ENCODE measurements around the gene B4GALT2. TPM values are rescaled to one million over a fixed set of nuclear protein-coding genes. Genes with fewer than 3 reads are reported as not detected.
A peak's percentile ranks its signal among the peaks of the same experiment; 100 is the strongest.

Gene B4GALT2
- total RNA-seq, 1 experiment from 2014 or later, result 207 TPM

DNA sequence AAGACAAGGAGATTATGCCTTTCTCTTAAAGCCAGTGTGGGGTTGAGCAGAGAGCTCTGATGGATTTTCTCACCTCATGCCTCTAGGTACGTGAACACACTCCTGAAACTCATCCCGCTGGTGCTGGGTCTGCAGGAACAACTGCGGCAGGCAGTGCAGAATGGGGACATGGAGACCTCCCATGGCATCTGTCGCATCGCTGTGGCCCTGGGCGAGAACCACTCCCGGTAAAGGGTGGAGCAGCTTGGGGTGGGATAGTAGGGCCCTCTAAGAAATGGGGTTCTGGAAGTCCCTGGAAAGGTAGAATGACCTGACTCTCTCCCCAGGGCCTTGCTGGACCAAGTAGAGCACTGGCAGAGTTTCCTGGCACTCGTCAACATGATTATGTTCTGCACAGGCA is 22.8 kb upstream of the B4GALT2 start:
- peaks cover 7% of the 10 kb centered on the region for H3K36me3 ChIP-seq (replicated peaks; ENCODE audit: control insufficient read depth, insufficient read depth, low read length)
- no peak for DNase-seq
- H3K27me3 ChIP-seq (ENCODE audit: control insufficient read depth, insufficient read depth, low read length), result no peaks in the 10 kb centered on the region
- no peak overlapping the region for H3K4me3 ChIP-seq (ENCODE audit: insufficient read depth, low read depth, low read length)

GRCh38 chr1:43957407-43958040 is 21.5 kb upstream of the B4GALT2 start:
- no peak for DNase-seq

DNA sequence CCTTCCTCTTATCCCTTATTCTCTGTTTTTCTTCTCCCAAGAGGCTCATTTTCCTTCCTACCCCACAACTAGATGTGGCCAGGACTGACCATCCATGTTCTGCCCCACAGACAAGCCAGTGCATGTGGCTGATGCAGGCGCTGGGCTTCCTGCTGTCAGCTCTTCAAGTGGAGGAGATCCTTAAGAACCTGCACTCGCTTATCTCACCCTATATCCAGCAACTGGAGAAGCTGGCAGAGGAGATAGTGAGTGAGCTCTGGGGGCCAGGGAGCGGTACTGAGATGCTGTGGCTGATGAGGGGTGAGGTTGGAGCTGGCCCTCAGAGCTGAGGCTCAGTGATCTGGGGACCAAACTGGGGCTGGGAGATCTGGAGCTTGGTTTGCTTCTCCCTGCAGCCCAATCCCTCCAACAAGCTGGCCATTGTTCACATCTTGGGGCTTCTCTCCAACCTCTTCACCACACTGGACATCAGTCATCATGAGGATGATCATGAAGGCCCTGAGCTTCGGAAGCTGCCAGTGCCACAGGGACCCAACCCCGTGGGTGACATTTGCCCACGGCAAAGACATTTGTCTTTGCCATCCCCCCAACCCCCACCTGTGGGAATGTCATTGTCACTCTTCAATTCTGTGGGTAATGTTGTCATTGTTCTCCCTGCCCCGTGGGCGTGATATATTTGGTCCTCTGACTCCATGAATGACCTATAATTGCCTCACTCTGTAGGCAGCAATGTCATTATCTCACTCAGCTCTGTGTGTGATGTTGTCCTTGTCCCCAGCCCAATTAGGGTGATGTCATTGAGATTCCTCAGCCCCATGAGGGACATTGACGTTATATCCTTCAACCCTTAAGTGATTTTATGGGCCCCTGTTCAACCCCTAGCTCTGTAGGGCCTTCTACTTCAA is 20.4 kb upstream of the B4GALT2 start:
- H3K36me3 ChIP-seq (replicated peaks; ENCODE audit: control insufficient read depth, insufficient read depth, low read length), result peaks cover 7% of the 10 kb centered on the region
- no peak for DNase-seq
- no peaks in the 10 kb centered on the region for H3K27me3 ChIP-seq (ENCODE audit: control insufficient read depth, insufficient read depth, low read length)
- no peak overlapping the region for H3K4me3 ChIP-seq (ENCODE audit: insufficient read depth, low read depth, low read length)

More at GRCh38 chr1:43957407-43958040, 21.5 kb upstream of the B4GALT2 start:
- H3K4me3 ChIP-seq (ENCODE audit: insufficient read depth, low read depth, low read length), result no peak overlapping the region
- H3K27me3 ChIP-seq (ENCODE audit: control insufficient read depth, insufficient read depth, low read length), result no peaks in the 10 kb centered on the region
- peaks cover 7% of the 10 kb centered on the region for H3K36me3 ChIP-seq (replicated peaks; ENCODE audit: control insufficient read depth, insufficient read depth, low read length)

DNA sequence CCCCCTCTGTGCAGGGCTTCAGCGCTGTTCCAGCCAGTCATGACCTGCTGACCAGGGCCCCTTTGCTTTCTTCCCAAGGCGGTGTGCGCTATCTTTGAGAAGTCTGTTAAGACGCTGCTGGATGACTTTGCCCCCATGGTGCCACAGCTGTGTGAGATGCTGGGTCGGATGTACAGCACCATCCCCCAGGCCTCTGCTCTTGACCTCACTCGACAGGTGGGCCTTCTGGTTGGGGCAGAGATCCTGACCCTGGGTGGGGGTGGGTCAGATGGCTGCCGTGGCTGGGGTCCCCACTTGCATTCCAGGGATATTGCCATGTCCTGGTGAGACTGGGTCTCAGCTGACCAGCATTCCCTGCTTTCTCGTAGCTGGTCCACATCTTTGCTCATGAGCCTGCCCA is 18.2 kb upstream of the B4GALT2 start:
- peaks cover 7% of the 10 kb centered on the region for H3K36me3 ChIP-seq (replicated peaks; ENCODE audit: control insufficient read depth, insufficient read depth, low read length)
- DNase-seq, result no peak
- no peak overlapping the region for H3K4me3 ChIP-seq (ENCODE audit: insufficient read depth, low read depth, low read length)
- H3K27me3 ChIP-seq (ENCODE audit: control insufficient read depth, insufficient read depth, low read length), result no peaks in the 10 kb centered on the region

- Histone ChIP-seq H3K4me3 (ENCODE audit: insufficient read depth, low read depth, low read length) (no peak overlapping the region), H3K27me3 (ENCODE audit: control insufficient read depth, insufficient read depth, low read length) (no peaks in the 10 kb centered on the region), H3K36me3 (replicated peaks; ENCODE audit: control insufficient read depth, insufficient read depth, low read length) (peaks cover 7% of the 10 kb centered on the region)
- DNase-seq, result no peak
Observed at GRCh38 chr1:43961692-43962091, 17.3 kb upstream of the B4GALT2 start.

DNA sequence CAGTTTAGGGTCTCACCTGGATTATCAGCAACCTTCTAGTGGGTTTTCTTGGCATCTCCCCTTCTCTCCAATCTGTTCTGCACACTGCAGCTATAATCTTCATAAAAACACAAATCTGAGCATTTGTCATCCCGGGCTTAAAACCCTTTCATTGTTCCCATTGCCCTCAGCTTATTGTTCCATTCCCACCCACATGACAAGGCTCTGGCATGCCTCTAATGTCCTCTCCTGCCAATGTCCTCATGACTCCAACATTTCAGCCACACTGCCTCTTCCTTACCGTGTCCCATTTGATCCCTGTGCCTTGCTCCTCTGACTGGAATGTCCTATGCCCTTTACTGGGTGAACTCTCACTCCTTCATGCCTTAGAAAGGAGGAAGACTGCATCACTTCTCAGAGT is 16.7 kb upstream of the B4GALT2 start:
- H3K36me3 ChIP-seq (replicated peaks; ENCODE audit: control insufficient read depth, insufficient read depth, low read length), result peaks cover 6% of the 10 kb centered on the region
- DNase-seq, result no peak
- H3K4me3 ChIP-seq (ENCODE audit: insufficient read depth, low read depth, low read length), result no peak overlapping the region
- H3K27me3 ChIP-seq (ENCODE audit: control insufficient read depth, insufficient read depth, low read length), result no peaks in the 10 kb centered on the region

- Histone ChIP-seq H3K27me3 (ENCODE audit: control insufficient read depth, insufficient read depth, low read length) (no peaks in the 10 kb centered on the region), H3K4me3 (ENCODE audit: insufficient read depth, low read depth, low read length) (no peak overlapping the region), H3K36me3 (replicated peaks; ENCODE audit: control insufficient read depth, insufficient read depth, low read length) (peaks cover 2% of the 10 kb centered on the region)
- DNase-seq, result no peak
Observed at GRCh38 chr1:43963006-43963405, 16.0 kb upstream of the B4GALT2 start.

DNA sequence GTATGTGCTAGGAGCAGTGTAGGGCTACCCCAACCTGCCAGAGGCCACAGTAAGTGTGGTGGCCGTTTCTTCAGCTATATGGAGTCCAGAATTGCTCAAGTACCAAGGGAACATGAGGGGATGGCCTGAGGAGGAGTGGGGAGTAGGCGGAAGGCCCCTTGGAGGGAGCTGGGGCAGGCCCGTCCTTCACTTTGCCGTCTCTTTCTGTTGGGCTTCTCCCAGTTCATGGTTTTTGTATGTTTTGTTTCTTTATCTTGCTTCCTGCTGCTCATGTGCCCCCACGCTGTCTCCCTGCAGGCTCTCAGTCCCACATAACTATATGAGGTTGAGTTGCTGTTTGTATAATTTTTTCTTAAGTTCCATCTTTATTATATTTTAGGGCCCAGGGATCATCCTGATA is 15.1 kb upstream of the B4GALT2 start:
- Histone ChIP-seq H3K4me3 (ENCODE audit: insufficient read depth, low read depth, low read length) (no peak overlapping the region), H3K27me3 (ENCODE audit: control insufficient read depth, insufficient read depth, low read length) (no peaks in the 10 kb centered on the region), H3K36me3 (replicated peaks; ENCODE audit: control insufficient read depth, insufficient read depth, low read length) (no peaks in the 10 kb centered on the region; the same call in 1 of the 2 replicates)
- no peak for DNase-seq

DNA sequence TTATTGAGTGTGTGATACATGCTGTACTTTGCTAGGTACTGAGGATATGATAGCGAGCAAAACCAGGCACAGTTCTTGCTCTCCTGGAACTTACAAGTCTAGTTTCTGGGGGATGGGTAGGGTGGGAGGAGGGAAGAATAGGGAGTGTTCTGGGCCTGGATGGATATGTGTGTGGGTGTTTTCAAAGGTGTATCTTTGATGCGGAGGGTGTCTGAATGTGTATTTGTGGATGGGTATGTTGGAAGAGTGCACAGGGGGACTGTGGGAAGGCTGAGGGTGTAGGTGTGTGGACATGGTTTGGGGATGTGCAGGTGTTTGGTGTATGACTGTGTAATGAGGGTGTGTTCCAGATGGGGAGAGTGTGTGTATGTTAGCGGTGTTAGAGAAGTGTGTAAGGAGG is 13.7 kb upstream of the B4GALT2 start:
- H3K4me3 ChIP-seq (ENCODE audit: insufficient read depth, low read depth, low read length), result no peak overlapping the region
- DNase-seq, result no peak
- H3K36me3 ChIP-seq (replicated peaks; ENCODE audit: control insufficient read depth, insufficient read depth, low read length), result no peaks in the 10 kb centered on the region; the same call in 1 of the 2 replicates
- H3K27me3 ChIP-seq (ENCODE audit: control insufficient read depth, insufficient read depth, low read length), result no peaks in the 10 kb centered on the region

- Histone ChIP-seq H3K4me3 (ENCODE audit: insufficient read depth, low read depth, low read length) (no peak overlapping the region), H3K36me3 (replicated peaks; ENCODE audit: control insufficient read depth, insufficient read depth, low read length) (peaks cover 11% of the 10 kb centered on the region), H3K27me3 (ENCODE audit: control insufficient read depth, insufficient read depth, low read length) (no peaks in the 10 kb centered on the region)
- peak; percentile 88 for DNase-seq
Observed at GRCh38 chr1:43968348-43968948, 10.6 kb upstream of the B4GALT2 start.

- no peaks in the 10 kb centered on the region for H3K27me3 ChIP-seq (ENCODE audit: control insufficient read depth, insufficient read depth, low read length)
- DNase-seq, result no peak
- H3K4me3 ChIP-seq (ENCODE audit: insufficient read depth, low read depth, low read length), result no peak overlapping the region
- H3K36me3 ChIP-seq (replicated peaks; ENCODE audit: control insufficient read depth, insufficient read depth, low read length), result peaks cover 11% of the 10 kb centered on the region
Observed at GRCh38 chr1:43969416-43969745, 9.6 kb upstream of the B4GALT2 start.

DNA sequence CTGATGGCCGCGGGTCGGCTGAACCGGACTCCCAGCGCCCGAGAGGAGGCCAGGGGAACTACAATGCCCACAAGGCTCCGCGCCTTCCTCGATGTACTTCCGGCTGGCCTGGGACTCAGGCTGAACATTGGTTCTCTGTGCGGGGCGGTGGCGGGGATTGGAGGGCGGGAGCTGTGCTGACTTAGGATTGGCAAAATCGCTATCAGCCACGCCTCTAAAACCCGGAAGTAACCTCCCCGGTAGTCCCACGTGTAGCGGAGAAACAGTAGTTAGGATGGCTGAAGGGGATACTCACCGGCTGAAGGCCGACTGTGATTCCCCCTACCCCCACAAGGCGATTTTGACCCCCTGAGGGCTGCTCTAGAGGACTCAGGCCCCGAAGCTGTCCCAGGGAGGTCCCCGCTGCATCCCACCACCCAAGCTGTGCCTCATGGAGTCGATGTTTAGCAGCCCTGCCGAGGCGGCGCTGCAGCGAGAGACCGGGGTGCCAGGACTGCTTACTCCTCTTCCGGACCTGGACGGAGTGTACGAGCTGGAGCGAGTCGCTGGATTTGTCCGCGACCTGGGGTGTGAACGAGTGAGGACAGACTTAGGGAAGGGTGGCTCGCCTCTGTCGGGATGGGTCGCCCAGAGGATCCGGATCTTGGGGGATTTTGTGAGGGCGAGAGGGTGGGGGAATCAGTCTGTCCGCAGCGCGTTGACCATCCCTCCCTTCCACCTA is 9.1 kb upstream of the B4GALT2 start, which contains the start of gene DPH2:
DPH2 (plus strand) TSS at position 265 of the 721 bp plus-strand sequence; CDS start at position 431, 166 bp downstream.
- peak; percentile 99 for DNase-seq
- H3K4me3 ChIP-seq (ENCODE audit: insufficient read depth, low read depth, low read length), result peak within 1 kb of the TSS; percentile 96
- peaks cover 11% of the 10 kb centered on the region for H3K36me3 ChIP-seq (replicated peaks; ENCODE audit: control insufficient read depth, insufficient read depth, low read length)
- H3K27me3 ChIP-seq (ENCODE audit: control insufficient read depth, insufficient read depth, low read length), result no peaks in the 10 kb centered on the region

- Histone ChIP-seq H3K4me3 (ENCODE audit: insufficient read depth, low read depth, low read length) (peak overlapping the region; percentile 96), H3K36me3 (replicated peaks; ENCODE audit: control insufficient read depth, insufficient read depth, low read length) (peaks cover 11% of the 10 kb centered on the region)
Observed at GRCh38 chr1:43970502-43970901, 8.5 kb upstream of the B4GALT2 start.

GRCh38 chr1:43970911-43971310 is 8.1 kb upstream of the B4GALT2 start:
- H3K27me3 ChIP-seq (ENCODE audit: control insufficient read depth, insufficient read depth, low read length), result no peaks in the 10 kb centered on the region
- DNase-seq, result no peak
- H3K4me3 ChIP-seq (ENCODE audit: insufficient read depth, low read depth, low read length), result peak overlapping the region; percentile 96; the same call in 1 of the 2 replicates
- peaks cover 11% of the 10 kb centered on the region for H3K36me3 ChIP-seq (replicated peaks; ENCODE audit: control insufficient read depth, insufficient read depth, low read length)

More at GRCh38 chr1:43970502-43970901, 8.5 kb upstream of the B4GALT2 start:
- no peaks in the 10 kb centered on the region for H3K27me3 ChIP-seq (ENCODE audit: control insufficient read depth, insufficient read depth, low read length)
- no peak for DNase-seq
